IMR-90 (cell line): ENCODE measurements around the gene CUL1.

Experiments used
- BHLHE40 ChIP-seq: fragments of 150-350 bp; IDR thresholded peaks from 2 replicates; pipeline ENCODE4 v1.6.1; 2016; ENCODE audit warnings: mild to moderate bottlenecking, low read depth, low read length
- CEBPB ChIP-seq: IDR thresholded peaks from 2 replicates; pipeline ENCODE4 v1.6.1; 2012; ENCODE audit warnings: low read depth, low read length, improper control_type of control experiment
- CTCF ChIP-seq: conservative IDR thresholded peaks from 2 replicates; pipeline ENCODE4 v1.5.1; 2012; ENCODE audit warnings: mild to moderate bottlenecking, low read depth, low read length, improper control_type of control experiment
- ELK1 ChIP-seq: fragments of 150-350 bp; IDR thresholded peaks from 2 replicates; pipeline ENCODE4 v1.6.1; 2016; ENCODE audit warnings: low read depth, mild to moderate bottlenecking, low read length, moderate library complexity, borderline replicate concordance
- FOS ChIP-seq: fragments of 150-350 bp; IDR thresholded peaks from 2 replicates; pipeline ENCODE4 v1.6.1; 2016; ENCODE audit warnings: low read depth, low read length
- MAFK ChIP-seq: IDR thresholded peaks from 2 replicates; pipeline ENCODE4 v1.6.1; 2012; ENCODE audit warnings: low read depth, low read length, improper control_type of control experiment
- MXI1 ChIP-seq: IDR thresholded peaks from 2 replicates; pipeline ENCODE4 v1.6.1; 2012; ENCODE audit warnings: low read depth, mild to moderate bottlenecking, low read length, moderate library complexity, borderline replicate concordance
- NFE2L2 ChIP-seq: fragments of 150-350 bp; IDR thresholded peaks from 2 replicates; pipeline ENCODE4 v1.6.1; 2016; ENCODE audit warnings: low read depth, mild to moderate bottlenecking, low read length
- POLR2A ChIP-seq: IDR thresholded peaks from 2 replicates; pipeline ENCODE4 v1.6.1; 2012; ENCODE audit warnings: mild to moderate bottlenecking, low read depth, low read length
- RAD21 ChIP-seq: IDR thresholded peaks from 2 replicates; pipeline ENCODE4 v1.6.1; 2012; ENCODE audit warnings: low read length, improper control_type of control experiment
- RFX5 ChIP-seq: IDR thresholded peaks from 2 replicates; pipeline ENCODE4 v1.8.0; 2012; ENCODE audit warnings: low read depth, mild to moderate bottlenecking, low read length, moderate library complexity
- SMC3 ChIP-seq: fragments of 150-350 bp; IDR thresholded peaks from 2 replicates; pipeline ENCODE4 v1.6.1; 2016; ENCODE audit warnings: low read depth, mild to moderate bottlenecking, antibody characterized with exemption, low read length, moderate library complexity
- USF2 ChIP-seq: fragments of 150-350 bp; IDR thresholded peaks from 2 replicates; pipeline ENCODE4 v1.6.1; 2017; ENCODE audit warnings: mild to moderate bottlenecking, antibody characterized with exemption, low read length, low read depth

- TF ChIP-seq RFX5 (no peak), CTCF (no peak), ELK1 (no peak), USF2 (no peak), MAFK (no peak), POLR2A (no peak), FOS (no peak), RAD21 (no peak), SMC3 (no peak), MXI1 (no peak), NFE2L2 (no peak), CEBPB (no peak), BHLHE40 (no peak)
Measured at GRCh38 chr7:148686312-148686937, 12.3 kb upstream of the CUL1 start.
